ENCODE results near the gene SERPINI2.

The SERPINI2 gene, protein sequence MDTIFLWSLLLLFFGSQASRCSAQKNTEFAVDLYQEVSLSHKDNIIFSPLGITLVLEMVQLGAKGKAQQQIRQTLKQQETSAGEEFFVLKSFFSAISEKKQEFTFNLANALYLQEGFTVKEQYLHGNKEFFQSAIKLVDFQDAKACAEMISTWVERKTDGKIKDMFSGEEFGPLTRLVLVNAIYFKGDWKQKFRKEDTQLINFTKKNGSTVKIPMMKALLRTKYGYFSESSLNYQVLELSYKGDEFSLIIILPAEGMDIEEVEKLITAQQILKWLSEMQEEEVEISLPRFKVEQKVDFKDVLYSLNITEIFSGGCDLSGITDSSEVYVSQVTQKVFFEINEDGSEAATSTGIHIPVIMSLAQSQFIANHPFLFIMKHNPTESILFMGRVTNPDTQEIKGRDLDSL

DNA sequence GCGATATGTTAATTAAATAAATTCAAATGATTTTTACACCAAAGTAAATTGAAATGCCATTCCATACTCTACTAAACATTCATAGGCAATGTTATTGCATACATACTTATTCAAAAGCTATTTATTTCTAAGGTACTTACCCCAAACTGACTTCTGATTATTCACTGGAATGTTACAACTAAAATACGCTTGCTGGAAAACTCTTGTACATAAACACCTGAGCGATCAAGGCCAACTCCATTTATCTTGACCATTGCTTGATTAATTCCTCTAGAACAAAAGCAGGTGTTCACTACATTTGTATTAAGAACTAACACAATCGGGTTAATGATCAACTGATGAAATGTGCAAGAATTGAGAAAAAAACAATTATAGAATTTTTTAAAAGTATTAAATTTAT, at the start of gene SERPINI2:
TSS of gene SERPINI2 (minus strand) at position 180 of the 400 bp plus-strand sequence. CDS start 2,208 bp downstream, outside the sequence.
- no peak for DNase-seq (ENCODE audit: insufficient read length, low spot score)
- no peak for TF ChIP-seq POLR2A (IDR thresholded peaks at IDR 0.05; ENCODE audit: low read depth, low read length)
- no peak for FAIRE-seq

DNA sequence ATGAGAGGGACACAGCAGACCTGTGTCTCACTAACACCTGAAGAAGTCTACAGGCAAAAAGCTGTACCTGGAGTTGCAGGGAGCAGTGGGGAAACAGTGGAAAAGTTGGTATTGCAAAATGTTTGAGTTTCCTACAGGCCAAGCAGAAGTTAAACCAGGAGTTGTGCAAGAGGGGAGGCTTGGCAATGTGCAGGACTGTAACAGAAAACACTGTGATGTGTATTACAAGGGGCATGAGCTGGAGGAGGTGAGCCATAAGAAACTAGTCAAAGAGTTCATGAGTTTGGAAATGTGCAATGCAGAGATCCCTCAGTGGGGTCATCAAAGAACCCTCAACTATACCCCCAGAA, 47.1 kb upstream of the SERPINI2 start:
- FAIRE-seq (no peak), DNase-seq (ENCODE audit: insufficient read length, low spot score) (no peak)
- no peak for TF ChIP-seq POLR2A (IDR thresholded peaks at IDR 0.05; ENCODE audit: low read depth, low read length)

DNA sequence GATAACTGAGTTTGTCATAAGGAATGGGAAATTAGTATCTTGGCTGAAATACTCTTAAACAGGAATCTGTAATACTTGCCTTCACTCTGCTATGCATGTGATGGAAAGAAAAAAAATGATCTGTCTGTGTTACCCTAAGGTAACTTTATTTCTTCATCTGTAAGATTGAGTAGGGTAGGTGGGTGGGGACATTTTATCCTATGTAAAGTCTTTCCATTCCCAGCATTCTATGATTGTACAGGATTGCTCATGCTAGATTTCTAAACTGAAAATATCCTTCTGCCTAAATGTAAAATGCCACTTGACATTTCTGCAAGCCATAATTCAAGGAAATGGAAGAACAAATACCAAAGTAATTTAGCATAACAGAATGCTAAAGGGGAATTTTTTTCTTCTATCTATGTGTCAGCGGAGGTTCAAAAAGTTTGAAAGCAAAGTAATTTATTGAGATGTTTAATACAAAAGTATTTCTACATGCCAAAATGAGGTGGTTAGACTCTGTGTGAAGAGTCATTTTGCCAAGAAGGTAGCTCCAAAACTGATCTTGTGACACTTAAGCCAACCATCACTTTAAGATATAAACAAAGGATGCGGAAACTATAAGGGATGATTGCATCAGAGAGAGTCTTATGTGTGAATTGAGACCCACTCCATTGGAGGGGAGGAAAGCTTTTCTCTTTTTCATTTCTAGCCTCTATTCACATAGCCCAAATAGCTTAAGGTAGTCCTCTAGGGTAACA, 46.6 kb upstream of the SERPINI2 start:
- TF ChIP-seq POLR2A (IDR thresholded peaks at IDR 0.05; ENCODE audit: low read depth, low read length): no peak
- FAIRE-seq (no peak), DNase-seq (ENCODE audit: insufficient read length, low spot score) (no peak)

DNA sequence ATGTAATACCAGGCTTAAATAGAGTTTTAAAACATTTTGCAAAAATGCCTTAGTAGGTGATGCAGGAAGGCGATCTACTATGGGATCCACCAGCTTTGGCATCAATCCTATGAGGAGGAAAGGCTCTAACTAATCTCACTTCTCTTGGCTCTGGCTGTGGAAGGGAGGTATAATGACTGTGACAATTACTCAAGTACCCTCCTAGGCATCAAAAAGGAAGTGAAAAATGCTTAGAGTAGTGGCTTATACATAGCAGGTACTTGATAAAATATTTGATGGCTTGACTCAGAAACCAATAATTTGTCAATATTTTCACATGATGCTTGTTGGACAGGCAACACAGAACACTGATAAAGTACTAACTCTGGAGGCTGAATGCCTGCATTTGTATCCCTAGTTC, 34.1 kb upstream of the SERPINI2 start:
- FAIRE-seq (no peak), DNase-seq (ENCODE audit: insufficient read length, low spot score) (no peak)
- TF ChIP-seq POLR2A (IDR thresholded peaks at IDR 0.05; ENCODE audit: low read depth, low read length): no peak

DNA sequence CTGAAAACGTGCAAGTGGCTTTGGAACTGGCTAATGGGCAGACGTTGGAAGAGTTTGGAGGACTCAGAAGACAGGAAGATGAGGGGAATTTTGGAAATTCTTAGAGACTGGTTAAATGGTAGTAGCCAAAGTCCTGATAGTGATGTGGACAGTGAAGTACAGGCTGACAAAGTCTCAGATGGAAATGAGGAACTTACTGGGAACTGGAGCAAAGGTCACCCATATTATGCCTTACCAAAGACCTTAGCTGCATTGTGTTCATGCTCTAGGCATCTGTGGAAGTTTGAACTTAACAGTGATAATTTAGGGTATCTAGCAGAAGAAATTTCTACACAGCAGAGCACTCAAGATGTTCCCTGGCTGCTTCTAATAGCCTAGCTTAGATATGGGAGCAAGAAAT, 28.6 kb upstream of the SERPINI2 start:
- no peak for TF ChIP-seq POLR2A (IDR thresholded peaks at IDR 0.05; ENCODE audit: low read depth, low read length)
- DNase-seq (ENCODE audit: insufficient read length, low spot score) (no peak), FAIRE-seq (no peak)

DNA sequence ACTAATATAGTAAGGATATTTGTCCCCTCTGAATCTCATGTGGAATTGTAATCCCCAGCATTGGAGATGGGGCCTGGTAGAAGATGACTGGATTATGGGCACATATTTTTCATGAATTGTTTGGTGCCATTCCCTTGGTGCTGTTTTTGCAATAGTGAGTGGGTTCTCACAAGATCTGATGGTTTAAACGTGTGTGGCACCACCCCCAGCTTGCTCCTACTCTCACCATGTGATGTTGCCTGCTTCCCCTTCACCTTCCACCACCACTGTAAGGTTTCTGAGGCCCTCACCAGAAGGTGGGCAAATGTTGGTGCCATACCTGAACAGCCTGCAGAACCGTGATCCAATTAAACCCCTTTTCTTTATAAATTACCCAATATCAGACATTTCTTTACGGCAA, 28.1 kb upstream of the SERPINI2 start:
- DNase-seq (ENCODE audit: insufficient read length, low spot score) (no peak), FAIRE-seq (no peak)
- TF ChIP-seq POLR2A (IDR thresholded peaks at IDR 0.05; ENCODE audit: low read depth, low read length): no peak

DNA sequence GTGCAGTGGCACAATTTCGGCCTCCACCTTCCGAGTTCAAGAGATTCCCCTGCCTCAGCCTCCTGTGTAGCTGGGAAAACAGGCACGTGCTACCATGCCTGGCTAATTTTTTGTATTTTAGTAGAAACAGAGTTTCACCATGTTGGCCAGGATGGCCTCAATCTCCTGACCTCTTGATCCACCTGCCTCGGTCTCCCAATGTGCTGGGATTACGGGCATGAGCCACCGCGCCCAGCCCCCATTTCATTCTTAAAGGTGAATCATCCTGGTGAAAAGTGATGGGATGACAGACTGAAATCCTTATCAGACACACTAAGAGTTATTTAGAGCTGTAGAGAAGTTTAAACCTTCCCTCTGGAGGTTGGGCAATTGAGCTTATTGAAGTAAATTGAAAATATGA, 24.1 kb upstream of the SERPINI2 start:
- TF ChIP-seq POLR2A (IDR thresholded peaks at IDR 0.05; ENCODE audit: low read depth, low read length): no peak
- DNase-seq (ENCODE audit: insufficient read length, low spot score): no peak
- no peak for FAIRE-seq

DNA sequence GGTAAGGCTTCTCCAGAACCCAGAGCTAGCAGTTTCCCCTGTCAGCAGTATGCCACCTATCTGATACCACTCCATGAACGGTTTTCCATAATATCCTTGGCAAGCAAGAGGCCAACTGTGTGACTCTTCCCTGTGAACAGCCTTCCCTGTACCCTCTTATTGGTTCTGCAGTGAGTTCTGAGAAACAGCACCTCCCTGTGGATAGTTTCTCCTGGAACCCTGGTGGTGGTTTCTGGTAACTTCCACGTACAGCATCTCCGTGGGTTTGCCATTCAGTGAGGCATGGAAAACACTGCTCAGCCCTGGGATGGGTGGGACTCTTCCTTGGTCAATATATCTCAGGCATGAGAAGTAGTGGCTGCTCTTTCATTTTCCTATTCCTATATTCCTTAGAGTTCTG, 19.4 kb upstream of the SERPINI2 start:
- no peak for FAIRE-seq
- TF ChIP-seq POLR2A (IDR thresholded peaks at IDR 0.05; ENCODE audit: low read depth, low read length): no peak
- DNase-seq (ENCODE audit: insufficient read length, low spot score): peak; percentile 2

DNA sequence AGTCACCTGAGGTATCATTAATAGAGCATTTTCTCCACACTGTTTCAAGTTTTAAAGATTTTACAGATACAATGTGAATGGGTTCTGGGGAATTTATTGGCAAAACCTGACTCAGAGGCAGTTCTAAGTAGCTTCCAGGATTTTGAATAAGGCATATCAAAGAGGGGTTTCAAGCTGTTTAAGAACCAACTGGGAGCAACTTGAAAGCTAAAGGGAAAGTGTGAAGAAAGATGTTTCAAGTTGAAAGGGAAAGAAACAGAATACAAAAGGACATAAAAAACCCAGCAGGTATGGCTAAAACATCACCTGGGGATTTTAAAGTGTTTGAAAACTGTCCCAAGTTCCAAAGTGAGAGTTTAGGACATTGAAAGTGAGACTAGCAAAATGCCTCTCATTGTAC, 17.8 kb upstream of the SERPINI2 start:
- no peak for TF ChIP-seq POLR2A (IDR thresholded peaks at IDR 0.05; ENCODE audit: low read depth, low read length)
- DNase-seq (ENCODE audit: insufficient read length, low spot score) (no peak), FAIRE-seq (no peak)

DNA sequence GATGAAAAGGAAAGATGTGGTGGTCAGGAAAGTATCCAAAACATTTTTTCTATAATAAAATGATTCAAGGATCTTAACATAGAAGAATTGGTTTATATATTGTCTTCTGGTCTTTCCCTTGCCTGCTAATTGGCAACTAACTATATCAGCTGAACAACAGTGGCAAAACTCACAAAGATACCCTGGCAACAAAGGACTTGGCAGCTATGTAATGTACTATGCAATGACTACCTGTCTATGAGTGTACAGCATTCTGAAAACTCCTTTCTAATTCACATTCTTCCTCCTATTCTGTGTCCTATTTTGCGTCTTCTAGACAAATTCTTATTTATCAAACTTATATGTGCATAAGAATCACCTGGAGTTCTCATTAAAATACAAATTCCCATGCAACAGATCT, 15.7 kb upstream of the SERPINI2 start:
- DNase-seq (ENCODE audit: insufficient read length, low spot score) (no peak), FAIRE-seq (no peak)
- TF ChIP-seq POLR2A (IDR thresholded peaks at IDR 0.05; ENCODE audit: low read depth, low read length): no peak

DNA sequence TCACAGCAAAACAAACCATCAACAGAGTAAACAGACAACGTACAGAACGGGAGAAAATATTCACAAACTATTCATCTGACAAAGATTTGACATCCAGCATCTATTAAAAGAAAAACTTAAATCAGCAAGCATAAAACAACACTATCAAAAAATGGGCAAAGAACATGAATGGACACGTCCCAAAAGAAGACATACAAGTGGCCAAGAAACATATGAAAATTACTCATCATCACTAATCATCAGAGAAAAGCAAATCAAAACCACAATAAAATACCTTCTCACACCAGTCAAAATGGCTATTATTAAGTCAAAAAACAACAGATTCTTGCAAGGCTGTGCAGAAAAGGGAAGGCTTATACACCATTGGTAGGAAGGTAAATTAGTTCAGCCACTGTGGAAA, 13.7 kb upstream of the SERPINI2 start:
- FAIRE-seq: no peak
- no peak for TF ChIP-seq POLR2A (IDR thresholded peaks at IDR 0.05; ENCODE audit: low read depth, low read length)
- DNase-seq (ENCODE audit: insufficient read length, low spot score): no peak

DNA sequence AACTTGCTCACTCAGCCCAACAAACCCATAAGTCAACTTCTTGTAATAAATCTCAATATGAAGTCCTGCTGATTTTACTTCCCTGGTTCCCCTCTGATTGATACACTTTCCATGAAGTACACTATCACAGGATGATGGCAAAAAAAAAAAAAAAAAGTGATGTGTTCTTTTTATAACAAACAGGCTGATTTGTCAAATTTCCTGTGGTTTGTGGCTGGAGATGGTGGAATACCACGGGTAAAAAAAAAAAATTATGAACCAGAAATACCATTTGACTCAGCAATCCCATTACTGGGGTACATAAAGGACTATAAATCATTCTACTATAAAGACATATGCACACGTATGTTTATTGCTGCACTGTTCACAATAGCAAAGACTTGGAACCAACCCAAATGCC, 10.7 kb upstream of the SERPINI2 start:
- no peak for FAIRE-seq
- no peak for TF ChIP-seq POLR2A (IDR thresholded peaks at IDR 0.05; ENCODE audit: low read depth, low read length)
- no peak for DNase-seq (ENCODE audit: insufficient read length, low spot score)

DNA sequence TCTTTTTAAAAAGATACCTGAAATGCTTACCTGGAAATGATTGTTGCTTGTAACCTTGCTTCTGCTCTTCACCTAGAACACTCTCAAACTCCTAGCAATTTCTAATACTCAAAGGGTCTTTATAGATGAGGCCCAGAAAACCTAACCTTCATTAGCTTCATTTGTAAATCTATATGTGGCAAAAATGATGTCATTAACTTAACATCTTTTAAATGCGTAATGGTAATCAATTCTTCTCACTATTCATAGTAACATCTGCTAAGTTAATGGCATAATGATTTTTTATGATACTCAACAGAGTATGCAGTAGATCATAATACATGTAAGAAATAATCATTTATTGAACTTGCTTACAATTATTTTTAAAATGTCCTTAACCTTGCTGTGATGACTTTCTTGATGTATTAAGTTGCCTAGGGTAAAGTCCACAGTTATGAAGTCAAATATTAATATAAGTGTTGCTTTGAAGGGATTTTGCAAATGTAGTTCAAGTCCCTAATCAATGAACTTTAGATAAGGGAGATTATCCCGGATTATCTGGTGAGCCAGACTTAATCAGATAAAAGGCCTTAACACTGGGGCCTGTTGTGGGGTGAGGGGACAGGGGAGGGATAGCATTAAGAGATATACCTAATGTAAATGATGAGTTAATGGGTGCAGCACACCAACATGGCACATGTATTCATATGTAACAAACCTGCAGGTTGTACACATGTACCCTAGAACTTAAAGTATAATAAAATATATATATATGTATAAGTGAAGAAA, 10.1 kb upstream of the SERPINI2 start:
- TF ChIP-seq POLR2A (IDR thresholded peaks at IDR 0.05; ENCODE audit: low read depth, low read length): no peak
- DNase-seq (ENCODE audit: insufficient read length, low spot score) (no peak), FAIRE-seq (no peak)

DNA sequence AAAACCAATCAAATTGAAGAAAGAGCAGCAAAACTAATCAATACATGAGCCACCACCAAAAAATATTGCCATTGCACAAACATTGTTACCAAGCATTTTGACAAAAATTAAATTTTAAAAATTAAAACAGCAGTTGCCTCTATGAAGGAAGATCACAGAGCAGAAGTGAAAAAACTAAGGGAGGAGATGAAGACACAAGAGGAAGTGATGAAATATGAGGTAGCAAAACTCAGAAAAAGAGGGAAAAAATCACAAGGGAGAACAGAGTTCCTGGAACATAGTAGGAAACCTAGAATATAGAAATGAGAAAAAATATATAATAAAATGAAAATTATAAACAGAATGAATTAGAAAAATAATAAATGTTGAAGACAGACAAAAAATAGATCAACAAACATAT, 7.3 kb upstream of the SERPINI2 start:
- DNase-seq (ENCODE audit: insufficient read length, low spot score) (no peak), FAIRE-seq (no peak)
- TF ChIP-seq POLR2A (IDR thresholded peaks at IDR 0.05; ENCODE audit: low read depth, low read length): no peak

All from H54 (cell line).